ENCODE results near the gene TTC5. TPM values are rescaled to one million over a fixed set of nuclear protein-coding genes. Genes with fewer than 3 reads are reported as not detected.

The TTC5 gene, protein sequence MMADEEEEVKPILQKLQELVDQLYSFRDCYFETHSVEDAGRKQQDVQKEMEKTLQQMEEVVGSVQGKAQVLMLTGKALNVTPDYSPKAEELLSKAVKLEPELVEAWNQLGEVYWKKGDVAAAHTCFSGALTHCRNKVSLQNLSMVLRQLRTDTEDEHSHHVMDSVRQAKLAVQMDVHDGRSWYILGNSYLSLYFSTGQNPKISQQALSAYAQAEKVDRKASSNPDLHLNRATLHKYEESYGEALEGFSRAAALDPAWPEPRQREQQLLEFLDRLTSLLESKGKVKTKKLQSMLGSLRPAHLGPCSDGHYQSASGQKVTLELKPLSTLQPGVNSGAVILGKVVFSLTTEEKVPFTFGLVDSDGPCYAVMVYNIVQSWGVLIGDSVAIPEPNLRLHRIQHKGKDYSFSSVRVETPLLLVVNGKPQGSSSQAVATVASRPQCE
- total RNA-seq = 17.7 and 18.5 TPM in 2 replicates

DNA sequence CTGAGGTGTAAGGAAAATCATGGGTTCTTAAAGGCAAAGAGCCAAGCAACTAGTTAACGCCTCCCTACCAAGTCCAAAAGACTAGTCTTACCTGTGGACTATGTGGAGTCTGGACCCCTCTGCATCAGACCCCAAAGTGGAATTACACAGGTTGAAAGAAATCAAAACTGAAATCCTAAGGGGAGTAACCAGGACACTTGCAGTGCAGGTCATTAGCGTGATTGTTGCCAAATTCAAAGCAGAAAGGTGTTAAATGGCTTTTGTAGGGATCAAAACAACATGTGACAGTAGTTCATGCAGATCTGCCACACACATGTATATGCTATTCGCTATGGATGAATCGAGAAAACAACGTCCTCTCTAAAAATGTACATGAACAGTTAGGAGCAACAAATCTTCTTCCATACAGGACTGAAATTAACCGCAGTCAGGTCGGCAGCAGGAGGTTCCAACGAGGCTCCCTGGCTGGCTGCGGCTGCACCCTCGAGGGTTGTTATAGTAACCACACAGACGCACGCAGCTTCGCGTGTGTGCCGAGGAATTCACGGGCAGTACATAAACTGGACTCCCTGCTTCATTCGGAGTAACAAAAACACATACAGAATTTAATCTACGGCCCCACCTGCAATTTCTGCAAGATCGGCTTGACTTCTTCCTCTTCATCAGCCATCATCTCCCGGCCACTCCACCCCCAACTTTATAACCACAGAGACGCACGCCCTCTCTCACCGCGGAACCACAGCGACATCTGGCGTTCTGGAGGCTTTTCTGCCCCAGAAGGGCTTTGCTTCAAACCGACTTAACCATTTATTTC, at the start of gene TTC5:
TSS of gene TTC5 (minus strand) at position 687 of the 814 bp plus-strand sequence. CDS start at position 673, 14 bp downstream.
- Histone ChIP-seq H2AFZ (ENCODE audit: low read length) (peak within 1 kb of the TSS; percentile 94), H3K79me2 (ENCODE audit: insufficient read depth, low read length) (peaks cover 30% of the 10 kb centered on the region), H3K36me3 (ENCODE audit: insufficient read depth, low read length) (peaks cover 7% of the 10 kb centered on the region), H4K20me1 (ENCODE audit: insufficient read depth, low read length) (no peaks in the 10 kb centered on the region), H3K9me3 (ENCODE audit: low read depth, low read length) (no peaks in the 10 kb centered on the region), H3K27me3 (ENCODE audit: insufficient read depth, low read length) (no peaks in the 10 kb centered on the region), H3K4me2 (ENCODE audit: insufficient read depth, low read length) (peak within 1 kb of the TSS; percentile 98), H3K4me1 (ENCODE audit: insufficient read depth, low read length) (peaks cover 15% of the 10 kb centered on the region), H3K4me3 (ENCODE audit: insufficient read depth, low read length) (peak within 1 kb of the TSS; percentile 88), H3K27ac (ENCODE audit: low read depth, low read length) (peak within 1 kb of the TSS; percentile 62)
- TF ChIP-seq, protein P1, sequence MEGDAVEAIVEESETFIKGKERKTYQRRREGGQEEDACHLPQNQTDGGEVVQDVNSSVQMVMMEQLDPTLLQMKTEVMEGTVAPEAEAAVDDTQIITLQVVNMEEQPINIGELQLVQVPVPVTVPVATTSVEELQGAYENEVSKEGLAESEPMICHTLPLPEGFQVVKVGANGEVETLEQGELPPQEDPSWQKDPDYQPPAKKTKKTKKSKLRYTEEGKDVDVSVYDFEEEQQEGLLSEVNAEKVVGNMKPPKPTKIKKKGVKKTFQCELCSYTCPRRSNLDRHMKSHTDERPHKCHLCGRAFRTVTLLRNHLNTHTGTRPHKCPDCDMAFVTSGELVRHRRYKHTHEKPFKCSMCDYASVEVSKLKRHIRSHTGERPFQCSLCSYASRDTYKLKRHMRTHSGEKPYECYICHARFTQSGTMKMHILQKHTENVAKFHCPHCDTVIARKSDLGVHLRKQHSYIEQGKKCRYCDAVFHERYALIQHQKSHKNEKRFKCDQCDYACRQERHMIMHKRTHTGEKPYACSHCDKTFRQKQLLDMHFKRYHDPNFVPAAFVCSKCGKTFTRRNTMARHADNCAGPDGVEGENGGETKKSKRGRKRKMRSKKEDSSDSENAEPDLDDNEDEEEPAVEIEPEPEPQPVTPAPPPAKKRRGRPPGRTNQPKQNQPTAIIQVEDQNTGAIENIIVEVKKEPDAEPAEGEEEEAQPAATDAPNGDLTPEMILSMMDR (IDR thresholded peaks at IDR 0.05; ENCODE audit: extremely low read depth, low read depth, low read length) = peak; percentile 99
- DNase-seq (ENCODE audit: insufficient read length, low spot score, missing footprints) = peak; percentile 94

DNA sequence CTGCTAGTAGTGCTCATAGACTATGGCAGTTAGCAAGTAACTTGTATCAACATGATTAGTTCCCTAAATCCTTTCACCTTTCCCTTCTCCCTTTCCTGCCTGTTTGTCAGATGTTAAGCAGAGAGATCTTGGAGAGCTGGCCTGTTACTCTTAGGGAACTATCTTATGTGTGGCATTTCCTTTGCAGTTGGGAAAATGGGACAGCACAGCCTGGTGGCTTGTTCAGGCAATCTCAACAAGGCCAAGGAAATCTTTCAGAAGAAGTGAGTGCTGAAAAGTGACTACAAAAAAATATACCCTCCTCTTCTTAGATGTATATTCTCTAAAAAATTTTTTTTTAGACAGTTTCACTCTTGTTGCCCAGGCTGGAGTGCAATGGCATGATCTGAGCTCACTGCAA, 45.1 kb upstream of the TTC5 start:
- Histone ChIP-seq H3K4me1 (ENCODE audit: insufficient read depth, low read length) (no peaks in the 10 kb centered on the region), H2AFZ (ENCODE audit: low read length) (no peak overlapping the region), H3K4me2 (ENCODE audit: insufficient read depth, low read length) (no peak overlapping the region), H3K4me3 (ENCODE audit: insufficient read depth, low read length) (no peak overlapping the region), H3K79me2 (ENCODE audit: insufficient read depth, low read length) (no peaks in the 10 kb centered on the region), H4K20me1 (ENCODE audit: insufficient read depth, low read length) (peaks cover 3% of the 10 kb centered on the region), H3K36me3 (ENCODE audit: insufficient read depth, low read length) (peaks cover 77% of the 10 kb centered on the region), H3K27me3 (ENCODE audit: insufficient read depth, low read length) (no peaks in the 10 kb centered on the region), H3K9me3 (ENCODE audit: low read depth, low read length) (no peaks in the 10 kb centered on the region), H3K27ac (ENCODE audit: low read depth, low read length) (peak overlapping the region; percentile 8)
- TF ChIP-seq, protein P1 (IDR thresholded peaks at IDR 0.05; ENCODE audit: extremely low read depth, low read depth, low read length) = peak; percentile 23
- DNase-seq (ENCODE audit: insufficient read length, low spot score, missing footprints) = no peak

DNA sequence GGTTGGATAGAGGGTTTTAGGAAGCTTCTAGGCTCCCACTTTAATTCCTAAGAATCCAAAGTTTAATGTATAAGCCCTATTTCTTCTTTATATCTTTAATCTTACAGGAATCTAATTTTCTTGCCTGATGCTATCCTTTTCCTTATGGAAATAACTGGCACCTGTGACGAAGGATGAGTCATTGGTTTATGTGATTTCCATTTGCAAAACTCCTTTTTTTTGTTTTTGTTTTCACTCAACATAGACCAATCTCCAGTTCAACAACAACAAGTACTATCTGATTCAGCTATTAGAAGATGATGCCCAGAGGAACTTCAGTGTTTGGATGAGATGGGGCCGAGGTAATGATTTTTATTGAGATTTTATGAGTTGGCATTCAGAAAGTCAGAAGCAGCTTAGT, 44.5 kb upstream of the TTC5 start:
- H3K27me3 ChIP-seq (ENCODE audit: insufficient read depth, low read length) = no peaks in the 10 kb centered on the region
- H3K27ac ChIP-seq (ENCODE audit: low read depth, low read length) = no peak overlapping the region
- no peak overlapping the region for H3K4me2 ChIP-seq (ENCODE audit: insufficient read depth, low read length)
- H3K9me3 ChIP-seq (ENCODE audit: low read depth, low read length) = no peaks in the 10 kb centered on the region
- peaks cover 3% of the 10 kb centered on the region for H4K20me1 ChIP-seq (ENCODE audit: insufficient read depth, low read length)
- no peak for DNase-seq (ENCODE audit: insufficient read length, low spot score, missing footprints)
- H3K4me3 ChIP-seq (ENCODE audit: insufficient read depth, low read length) = no peak overlapping the region
- H3K36me3 ChIP-seq (ENCODE audit: insufficient read depth, low read length) = peaks cover 73% of the 10 kb centered on the region
- H3K79me2 ChIP-seq (ENCODE audit: insufficient read depth, low read length) = peaks cover under 1% of the 10 kb centered on the region
- no peak overlapping the region for H2AFZ ChIP-seq (ENCODE audit: low read length)
- no peaks in the 10 kb centered on the region for H3K4me1 ChIP-seq (ENCODE audit: insufficient read depth, low read length)
- TF ChIP-seq, protein P1 (IDR thresholded peaks at IDR 0.05; ENCODE audit: extremely low read depth, low read depth, low read length) = no peak

DNA sequence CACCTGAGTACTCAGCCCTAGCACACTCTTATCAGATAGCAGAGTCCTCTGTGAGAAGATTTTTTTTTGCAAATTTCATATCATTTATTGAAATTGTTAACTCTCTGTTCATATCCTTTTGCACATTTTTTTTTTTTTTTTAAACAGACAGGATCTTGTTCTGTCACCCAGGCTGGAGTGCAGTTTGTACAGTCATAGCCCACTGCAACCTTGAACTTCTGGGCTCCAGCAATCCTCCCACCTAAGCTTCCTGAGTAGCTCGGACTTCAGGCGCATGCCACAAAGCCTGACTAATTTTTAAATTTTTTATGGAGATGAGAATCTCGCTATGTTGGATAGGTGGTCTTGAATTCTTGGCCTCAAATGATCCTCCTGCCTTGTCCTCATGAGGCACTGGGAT, 42.0 kb upstream of the TTC5 start:
- peaks cover 57% of the 10 kb centered on the region for H3K36me3 ChIP-seq (ENCODE audit: insufficient read depth, low read length)
- no peak for DNase-seq (ENCODE audit: insufficient read length, low spot score, missing footprints)
- H4K20me1 ChIP-seq (ENCODE audit: insufficient read depth, low read length) = peaks cover 3% of the 10 kb centered on the region
- H3K9me3 ChIP-seq (ENCODE audit: low read depth, low read length) = no peaks in the 10 kb centered on the region
- no peak overlapping the region for H3K4me2 ChIP-seq (ENCODE audit: insufficient read depth, low read length)
- peaks cover 5% of the 10 kb centered on the region for H3K4me1 ChIP-seq (ENCODE audit: insufficient read depth, low read length)
- no peak overlapping the region for H3K27ac ChIP-seq (ENCODE audit: low read depth, low read length)
- H3K27me3 ChIP-seq (ENCODE audit: insufficient read depth, low read length) = no peaks in the 10 kb centered on the region
- H3K79me2 ChIP-seq (ENCODE audit: insufficient read depth, low read length) = peaks cover 11% of the 10 kb centered on the region
- TF ChIP-seq, protein P1 (IDR thresholded peaks at IDR 0.05; ENCODE audit: extremely low read depth, low read depth, low read length) = no peak
- H2AFZ ChIP-seq (ENCODE audit: low read length) = no peak overlapping the region
- H3K4me3 ChIP-seq (ENCODE audit: insufficient read depth, low read length) = no peak overlapping the region
